GM21390 (cell line): Measurements from ENCODE around the gene ERN1.

Experiments
- ATAC-seq: cut with Tn5 transposase; IDR thresholded peaks from one replicate; pipeline ENCODE4 v1.9.1; 2021; ENCODE audit not compliant: unreplicated experiment

ERN1 gene

DNA sequence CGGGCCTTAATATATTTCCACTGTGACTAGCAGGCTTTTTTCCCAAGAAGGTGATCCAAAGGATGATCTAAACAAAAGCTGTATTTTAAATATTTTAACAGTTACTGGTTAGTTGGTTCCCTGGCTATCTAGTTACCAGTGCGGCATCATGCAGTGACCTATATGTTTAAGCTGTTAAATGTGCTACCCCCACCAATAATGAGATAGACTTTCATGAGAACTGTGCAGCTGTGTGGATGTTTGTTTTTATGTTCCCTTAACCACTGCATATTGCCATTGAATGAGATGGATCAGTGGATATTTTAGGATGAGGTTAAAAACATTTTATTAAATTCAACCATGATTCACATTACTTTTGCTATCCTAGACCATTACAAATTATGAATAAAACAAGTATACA, 16.9 kb downstream of the ERN1 start:
- ATAC-seq: no peak

DNA sequence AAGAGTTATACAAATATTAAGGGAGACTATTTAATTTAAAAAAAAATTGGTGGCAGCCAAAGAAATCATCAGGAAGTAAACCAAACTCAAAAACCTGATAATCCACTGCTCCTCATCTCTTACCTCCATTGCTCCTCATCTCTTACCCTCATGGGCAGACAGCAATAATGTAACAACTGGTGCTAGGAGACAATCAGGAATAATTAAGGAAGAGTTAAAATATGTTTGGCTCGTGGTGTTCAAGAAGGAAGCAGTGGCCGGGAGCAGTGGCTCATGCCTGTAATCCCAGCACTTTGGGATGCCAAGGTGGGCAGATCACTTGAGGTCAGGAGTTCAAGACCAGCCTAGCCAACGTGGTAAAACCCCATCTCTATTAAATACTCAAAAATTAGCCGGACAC, 18.1 kb downstream of the ERN1 start:
- no peak for ATAC-seq

- no peak for ATAC-seq
Measured at GRCh38 chr17:64110379-64111152, 19.4 kb downstream of the ERN1 start.

- no peak for ATAC-seq
Measured at GRCh38 chr17:64109400-64109799, 20.5 kb downstream of the ERN1 start.

- no peak for ATAC-seq
Measured at GRCh38 chr17:64107500-64108236, 22.3 kb downstream of the ERN1 start.

DNA sequence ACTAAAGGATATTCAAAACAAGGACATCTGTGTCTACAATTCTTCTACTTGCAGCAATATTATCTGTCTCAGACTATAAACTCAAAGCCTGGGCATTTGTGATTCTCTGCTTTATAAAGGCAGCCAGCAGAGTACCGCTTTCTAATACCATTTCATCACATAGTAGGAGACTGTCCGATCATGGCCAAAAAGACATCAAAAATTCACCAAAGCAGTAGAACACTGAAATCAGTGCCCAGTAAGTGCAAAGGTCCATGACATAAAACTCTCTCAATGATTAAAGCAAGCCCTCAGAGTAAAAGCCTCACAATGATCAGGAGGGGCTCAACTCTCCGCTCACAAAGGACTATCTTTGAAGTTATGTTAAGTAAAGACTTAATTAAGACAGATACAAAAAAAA, 23.0 kb downstream of the ERN1 start:
- ATAC-seq: no peak

- ATAC-seq: no peak
Measured at GRCh38 chr17:64103391-64104364, 26.3 kb downstream of the ERN1 start.

DNA sequence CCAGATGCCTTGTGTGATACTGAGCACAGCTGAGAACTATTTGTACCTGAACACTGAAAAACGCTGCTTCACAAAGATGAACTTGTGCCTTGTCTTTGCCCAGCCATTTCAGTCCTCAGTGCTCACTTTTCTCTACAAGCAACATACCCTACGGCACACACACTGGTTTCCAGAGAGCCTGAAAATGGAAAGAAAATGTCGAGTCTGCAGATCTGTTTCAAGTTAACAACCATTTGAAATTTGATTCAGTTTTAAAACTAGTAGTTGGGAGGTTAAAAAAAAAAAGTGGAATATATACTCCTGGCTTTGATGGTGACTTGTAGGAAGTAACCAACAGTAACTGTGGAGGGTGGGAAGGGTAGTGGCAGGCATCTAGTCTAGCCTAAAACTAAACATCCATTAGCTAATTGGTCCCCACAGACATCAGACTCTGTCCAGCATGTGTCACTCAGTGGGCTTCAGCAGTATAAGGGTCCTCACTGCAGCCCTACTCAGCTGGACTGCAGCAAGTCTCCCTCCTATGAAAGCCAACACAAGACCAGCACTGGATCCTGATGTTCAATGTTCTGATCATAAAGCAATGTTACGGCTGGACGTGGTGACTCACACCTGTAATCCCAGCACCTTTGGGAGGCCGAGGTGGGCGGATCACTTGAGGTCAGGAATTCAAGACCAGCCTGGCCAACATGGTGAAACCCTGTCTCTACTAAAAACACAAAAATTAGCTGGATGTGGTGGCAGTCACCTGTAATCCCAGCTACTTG, 27.1 kb downstream of the ERN1 start:
- ATAC-seq: no peak

DNA sequence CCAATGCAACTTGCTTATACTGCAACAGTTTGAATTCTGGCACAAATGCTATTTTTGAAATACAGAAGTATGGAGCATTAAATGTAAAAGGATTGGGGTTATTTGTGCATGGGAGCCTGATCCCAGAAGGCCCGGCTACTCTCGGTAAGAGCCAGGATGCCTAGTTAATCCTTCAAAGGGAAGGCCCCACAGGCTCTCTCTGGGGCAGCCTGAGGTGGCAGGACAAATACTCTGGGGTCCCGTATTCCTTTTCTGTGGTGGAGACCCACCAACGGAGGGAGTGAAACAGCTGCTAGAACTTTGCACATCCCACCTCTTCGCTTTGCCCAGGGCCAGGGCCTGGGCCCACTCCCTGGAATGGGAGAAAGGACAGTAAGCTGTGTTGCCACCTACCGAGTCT, 30.4 kb downstream of the ERN1 start:
- no peak for ATAC-seq

DNA sequence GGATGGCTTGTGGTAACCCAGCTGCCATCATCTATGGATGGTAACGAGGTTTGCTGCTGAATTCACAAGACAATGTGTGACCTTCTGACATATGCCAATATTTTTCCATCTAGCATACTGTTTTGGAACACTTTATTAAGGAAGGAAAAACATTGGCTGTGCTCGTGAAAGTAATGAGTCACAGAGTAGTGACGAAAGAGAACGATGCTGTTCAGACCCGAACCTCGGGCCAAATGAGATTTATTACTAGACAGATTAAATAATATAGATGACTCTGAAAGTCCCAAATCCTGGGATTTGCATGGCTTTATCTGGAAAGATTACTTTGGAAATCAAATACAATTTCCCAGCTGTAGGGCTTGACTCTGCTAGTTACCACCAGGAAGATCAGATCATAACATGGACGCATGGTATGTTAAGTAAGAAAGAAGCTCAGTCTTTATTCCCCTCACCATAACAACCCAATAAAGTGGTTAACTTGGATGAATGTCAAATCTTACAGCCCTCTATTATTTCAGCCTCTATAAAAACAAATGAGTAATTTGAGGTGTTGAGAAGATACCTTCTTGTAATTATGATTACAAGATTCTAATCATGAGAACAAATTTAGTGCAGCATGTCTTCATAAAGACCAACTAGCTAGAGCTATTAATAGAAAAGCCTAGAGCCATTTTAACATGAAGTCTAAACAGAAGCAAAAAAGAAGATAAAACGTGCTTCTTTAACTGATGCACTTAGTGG, 32.6 kb downstream of the ERN1 start:
- no peak for ATAC-seq

DNA sequence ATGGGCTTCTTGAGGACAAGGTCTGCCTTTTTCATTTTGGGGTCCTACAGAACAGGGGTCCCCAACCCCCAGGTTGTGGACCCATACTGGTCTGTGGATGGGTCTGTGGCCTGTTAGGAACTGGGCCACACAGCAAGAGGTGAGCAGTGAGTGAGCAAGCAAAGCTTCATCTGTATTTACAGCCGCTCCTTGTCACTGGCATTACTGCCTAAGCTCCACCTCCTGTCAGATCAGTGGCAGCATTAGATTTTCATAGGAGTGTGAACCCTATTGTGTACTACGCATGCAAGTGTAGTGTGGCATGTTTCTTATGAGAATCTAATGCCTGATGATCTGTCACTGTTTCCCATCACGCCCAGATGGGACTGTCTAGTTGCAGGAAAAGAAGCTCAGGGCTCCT, 33.9 kb downstream of the ERN1 start:
- no peak for ATAC-seq

GRCh38 chr17:64095144-64095882, 34.6 kb downstream of the ERN1 start:
- no peak for ATAC-seq

DNA sequence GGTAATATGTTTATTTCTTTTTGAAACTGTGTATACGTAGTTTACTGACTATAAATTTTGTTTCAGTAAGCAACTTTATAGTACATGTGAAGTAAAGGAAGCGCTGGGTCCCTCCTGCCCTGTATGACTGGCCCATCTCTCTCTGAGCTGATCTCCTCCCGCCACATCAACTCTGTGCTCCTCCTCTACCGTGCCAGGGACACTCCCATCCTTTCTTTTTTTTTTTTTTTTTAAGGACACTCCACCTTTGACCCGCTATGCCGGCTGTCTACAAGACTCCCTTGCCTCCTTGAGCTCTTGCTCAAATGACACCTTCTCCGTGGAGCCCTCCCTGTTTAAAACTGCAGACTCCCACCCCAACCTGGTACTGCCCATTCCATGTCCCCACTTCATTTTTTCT, 35.5 kb downstream of the ERN1 start:
- no peak for ATAC-seq

DNA sequence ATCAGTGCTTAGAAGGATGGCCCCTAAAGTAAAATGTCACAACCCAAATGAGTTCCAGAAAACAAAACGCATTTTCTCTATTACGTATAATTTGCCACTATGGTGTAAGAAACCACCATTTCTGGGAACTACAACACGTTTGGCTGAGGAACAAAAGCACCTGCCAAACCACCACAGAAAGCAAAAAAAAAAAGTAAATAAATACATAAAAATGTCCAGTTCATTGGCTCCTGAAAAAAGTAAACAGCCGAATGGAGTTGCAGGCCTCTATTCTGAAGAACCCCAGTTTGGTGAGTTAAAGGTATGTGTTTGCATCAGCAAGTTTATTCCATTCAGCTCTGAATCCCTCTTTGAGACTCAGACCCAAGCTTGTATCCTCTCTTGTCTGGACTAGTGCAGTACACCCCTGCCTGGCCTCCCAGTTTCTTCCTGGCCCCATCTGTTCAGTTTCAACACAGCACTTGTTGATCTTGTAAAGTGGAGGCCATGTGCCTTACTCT, 36.9 kb downstream of the ERN1 start:
- ATAC-seq: no peak

DNA sequence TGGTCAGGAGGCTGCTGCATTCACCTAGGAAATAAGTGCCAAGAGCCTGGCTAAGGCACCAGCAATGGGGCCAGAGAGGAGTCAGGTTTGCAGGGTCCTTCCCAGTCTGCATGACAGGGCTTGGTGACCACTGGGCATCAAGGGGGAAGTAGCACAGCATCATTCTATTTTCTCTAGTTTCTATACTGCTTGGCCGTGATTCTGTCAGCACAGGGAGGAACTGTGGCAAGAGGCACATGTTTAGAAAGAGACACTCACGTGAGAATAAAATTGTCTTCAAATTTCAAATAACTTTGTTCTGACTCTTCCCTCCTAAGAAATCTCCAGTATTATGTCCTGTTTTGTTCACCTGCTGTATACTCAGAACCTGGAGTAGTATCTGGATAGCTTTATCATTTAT, 37.8 kb downstream of the ERN1 start:
- no peak for ATAC-seq

GRCh38 chr17:64091571-64091970, 38.4 kb downstream of the ERN1 start:
- no peak for ATAC-seq

DNA sequence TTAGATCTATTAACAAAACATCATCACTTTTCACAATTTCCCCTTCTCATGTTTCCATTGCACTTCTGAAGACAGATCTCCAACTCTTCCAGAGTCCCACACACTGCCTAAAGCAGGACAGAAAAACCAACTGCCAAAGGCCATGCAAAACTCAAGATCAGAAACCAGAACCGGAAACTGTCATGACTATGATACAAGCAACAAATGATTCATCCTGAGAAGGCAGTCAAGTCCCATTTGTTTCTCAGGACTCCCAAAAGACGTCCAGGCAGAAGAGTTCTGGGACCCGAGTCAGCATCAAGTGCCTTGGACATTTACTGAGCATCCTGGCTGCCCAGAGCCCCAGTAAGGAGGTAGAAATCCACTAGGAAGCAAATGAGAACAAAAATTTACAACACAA, 38.8 kb downstream of the ERN1 start:
- peak; percentile 75 for ATAC-seq

DNA sequence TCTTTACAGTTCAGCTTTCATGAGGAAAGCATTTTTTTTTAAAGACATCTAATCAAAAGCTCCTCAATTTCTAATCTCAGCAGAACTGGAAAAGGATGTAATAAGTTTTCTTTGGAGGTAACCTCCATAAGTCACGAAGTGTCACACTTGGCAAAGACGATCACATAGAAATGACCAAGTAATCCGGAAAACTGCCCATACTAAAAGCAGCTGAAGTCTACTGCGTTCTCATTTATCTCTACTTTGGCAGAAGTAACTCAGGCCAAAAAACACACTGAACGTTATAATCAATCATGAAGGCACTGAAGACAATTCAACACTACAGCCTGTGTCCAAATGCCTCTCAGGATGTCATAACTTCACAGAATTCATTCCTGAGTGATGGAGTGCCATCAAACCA, 39.8 kb downstream of the ERN1 start:
- ATAC-seq: no peak
